Mesendoderm (in vitro differentiated cells): Measurements from ENCODE around the gene EEF1AKMT4.

Source experiments
- DNase-seq: peaks from one replicate; pipeline ENCODE4 v3.0.0; 2013
- H2AK5ac ChIP-seq: 2 replicates; pipeline ENCODE4 v1.6.1; 2013; ENCODE audit warnings: low read length, inconsistent platforms
- H2BK120ac ChIP-seq: 2 replicates; pipeline ENCODE4 v1.6.1; 2013; ENCODE audit warnings: low read depth, mild to moderate bottlenecking, low read length, moderate library complexity, mixed read lengths
- H2BK15ac ChIP-seq: replicated peaks from 2 replicates; pipeline ENCODE4 v1.6.1; 2013; ENCODE audit warnings: low read depth, mild to moderate bottlenecking, moderate library complexity
- H2BK5ac ChIP-seq: 2 replicates; pipeline ENCODE4 v1.6.1; 2013; ENCODE audit warnings: low read length, inconsistent platforms
- H3K18ac ChIP-seq: 2 replicates; pipeline ENCODE4 v1.6.1; 2013; ENCODE audit warnings: mild to moderate bottlenecking, low read length, mixed read lengths
- H3K23ac ChIP-seq: one replicate; pipeline ENCODE4 v1.6.1; 2013; ENCODE audit warnings: low read length
- H3K27ac ChIP-seq: 2 replicates; pipeline ENCODE4 v1.5.1; 2013; ENCODE audit warnings: low read depth, mild to moderate bottlenecking, inconsistent platforms, low read length, moderate library complexity
- H3K27me3 ChIP-seq: 2 replicates; pipeline ENCODE4 v1.6.1; 2013; ENCODE audit warnings: low read length, control low read depth, mild to moderate bottlenecking, inconsistent platforms; ENCODE audit not compliant: insufficient read depth, poor library complexity
- H3K36me3 ChIP-seq: 2 replicates; pipeline ENCODE4 v1.6.1; 2013; ENCODE audit warnings: low read length, inconsistent platforms; ENCODE audit not compliant: control insufficient read depth, insufficient read depth
- H3K4ac ChIP-seq: one replicate; pipeline ENCODE4 v1.6.1; 2013; ENCODE audit warnings: low read depth, mild to moderate bottlenecking, low read length, moderate library complexity
- H3K4me1 ChIP-seq: 2 replicates; pipeline ENCODE4 v1.6.1; 2013; ENCODE audit warnings: low read depth, low read length, inconsistent platforms; ENCODE audit not compliant: control insufficient read depth
- H3K4me2 ChIP-seq: 2 replicates; pipeline ENCODE4 v1.6.1; 2013; ENCODE audit warnings: low read length
- H3K4me3 ChIP-seq: 2 replicates; pipeline ENCODE4 v1.5.1; 2013; ENCODE audit warnings: mild to moderate bottlenecking, low read length
- H3K56ac ChIP-seq: one replicate; pipeline ENCODE4 v1.6.1; 2013; ENCODE audit warnings: low read length
- H3K79me1 ChIP-seq: 2 replicates; pipeline ENCODE4 v1.6.1; 2013; ENCODE audit warnings: low read length, inconsistent platforms
- H3K79me2 ChIP-seq: 2 replicates; pipeline ENCODE4 v1.6.1; 2013; ENCODE audit warnings: mild to moderate bottlenecking, low read length; ENCODE audit not compliant: control insufficient read depth, insufficient read depth
- H3K9ac ChIP-seq: 2 replicates; pipeline ENCODE4 v1.6.1; 2013; ENCODE audit warnings: low read length, inconsistent platforms
- H4K5ac ChIP-seq: one replicate; pipeline ENCODE4 v1.6.1; 2013; ENCODE audit warnings: low read length
- H4K8ac ChIP-seq: one replicate; pipeline ENCODE4 v1.6.1; 2013; ENCODE audit warnings: low read depth, mild to moderate bottlenecking, control low read depth, low read length, moderate library complexity
- WGBS: extraction: QIAGEN DNeasy Blood & Tissue Kit; methylation state at CpG from one replicate; pipeline ENCODE4 v1.1.7; 2013; ENCODE audit warnings: low lambda C conversion rate, missing lambda C conversion rate; ENCODE audit not compliant: insufficient coverage; ENCODE audit errors: extremely low coverage; 5-methylcytosine and 5-hydroxymethylcytosine counted together

The EEF1AKMT4 gene

DNA sequence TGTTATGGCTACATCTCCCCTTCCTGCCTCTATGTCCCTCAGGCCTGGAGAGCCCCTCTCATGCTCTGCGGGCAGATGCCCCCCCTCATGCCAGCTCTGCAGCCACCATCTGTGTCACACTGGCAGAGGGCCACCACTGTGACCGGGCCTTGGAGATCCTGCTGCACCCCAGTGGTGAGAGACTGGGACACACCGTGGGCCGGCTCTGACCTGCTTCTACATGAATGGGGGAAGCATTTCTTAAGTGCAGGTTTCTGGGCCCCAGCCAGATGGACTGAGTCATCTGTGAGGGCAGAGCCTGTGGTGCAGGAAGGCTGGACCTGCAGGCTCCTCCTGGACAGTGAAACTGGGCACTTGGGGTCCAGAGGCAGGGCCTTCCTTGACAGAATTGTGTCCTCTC is 15.2 kb upstream of the EEF1AKMT4 start:
- no peak for DNase-seq
- Histone ChIP-seq H3K27ac (no peak overlapping the region), H3K4me3 (no peak overlapping the region), H2BK120ac (no peak overlapping the region), H4K5ac (no peak overlapping the region), H4K8ac (no peak overlapping the region), H3K18ac (no peak overlapping the region), H3K4me1 (no peaks in the 10 kb centered on the region), H3K27me3 (peaks cover 34% of the 10 kb centered on the region), H3K4me2 (no peak overlapping the region), H2BK15ac (no peak overlapping the region), H3K9ac (no peak overlapping the region), H3K36me3 (no peaks in the 10 kb centered on the region), H3K4ac (no peak overlapping the region), H3K79me2 (no peaks in the 10 kb centered on the region), H3K23ac (no peak overlapping the region), H2AK5ac (no peak overlapping the region), H3K56ac (no peak overlapping the region), H3K79me1 (no peaks in the 10 kb centered on the region), H2BK5ac (no peak overlapping the region)
- no CpG with 5 or more reads among the region's 4 CpGs for WGBS

DNA sequence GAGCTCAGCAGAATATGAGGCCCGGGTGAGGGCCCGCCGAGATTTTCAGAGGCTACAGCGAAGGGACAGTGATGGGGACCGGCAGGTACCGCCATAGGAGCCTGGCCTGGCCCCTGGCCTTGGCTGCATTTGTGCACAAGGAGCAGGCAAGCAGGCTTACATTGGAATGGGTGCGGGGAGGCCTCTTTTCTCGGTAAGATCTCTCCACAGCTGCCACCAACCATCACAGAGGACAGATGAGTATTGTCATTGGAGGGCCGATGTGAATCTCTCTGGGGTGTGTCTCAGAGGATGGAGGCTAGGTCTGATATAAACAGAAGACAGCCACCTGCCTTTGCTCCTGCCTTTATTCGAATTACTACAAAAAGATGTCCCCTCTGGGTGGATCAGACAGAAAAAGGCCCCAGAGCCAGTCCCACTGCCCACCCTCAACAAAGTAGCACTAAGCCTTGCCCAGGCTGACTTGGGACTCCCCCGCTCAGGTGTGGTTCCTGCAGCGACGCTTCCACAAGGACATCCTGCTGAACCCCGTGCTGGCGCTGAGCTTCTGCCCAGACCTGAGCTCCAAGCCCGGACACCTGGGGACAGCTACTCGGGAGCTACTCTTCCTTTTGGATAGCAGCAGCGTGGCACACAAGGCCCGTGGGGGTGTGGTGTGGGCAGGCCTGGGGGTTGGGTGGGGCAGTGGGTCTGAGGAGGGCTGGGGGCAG is 14.6 kb upstream of the EEF1AKMT4 start:
- no peak overlapping the region for H4K8ac ChIP-seq
- WGBS: no CpG with 5 or more reads among the region's 19 CpGs
- H3K27ac ChIP-seq: no peak overlapping the region
- no peak overlapping the region for H4K5ac ChIP-seq
- H3K79me1 ChIP-seq: no peaks in the 10 kb centered on the region
- no peaks in the 10 kb centered on the region for H3K4me1 ChIP-seq
- no peak overlapping the region for H3K4ac ChIP-seq
- no peak overlapping the region for H3K56ac ChIP-seq
- H3K18ac ChIP-seq: no peak overlapping the region
- no peak for DNase-seq
- H3K23ac ChIP-seq: no peak overlapping the region
- H3K9ac ChIP-seq: no peak overlapping the region
- H2BK120ac ChIP-seq: no peak overlapping the region
- H2AK5ac ChIP-seq: no peak overlapping the region
- H2BK5ac ChIP-seq: no peak overlapping the region
- no peak overlapping the region for H3K4me2 ChIP-seq
- no peaks in the 10 kb centered on the region for H3K36me3 ChIP-seq
- no peak overlapping the region for H3K4me3 ChIP-seq
- peaks cover 30% of the 10 kb centered on the region for H3K27me3 ChIP-seq
- H3K79me2 ChIP-seq: no peaks in the 10 kb centered on the region
- H2BK15ac ChIP-seq: no peak overlapping the region

DNA sequence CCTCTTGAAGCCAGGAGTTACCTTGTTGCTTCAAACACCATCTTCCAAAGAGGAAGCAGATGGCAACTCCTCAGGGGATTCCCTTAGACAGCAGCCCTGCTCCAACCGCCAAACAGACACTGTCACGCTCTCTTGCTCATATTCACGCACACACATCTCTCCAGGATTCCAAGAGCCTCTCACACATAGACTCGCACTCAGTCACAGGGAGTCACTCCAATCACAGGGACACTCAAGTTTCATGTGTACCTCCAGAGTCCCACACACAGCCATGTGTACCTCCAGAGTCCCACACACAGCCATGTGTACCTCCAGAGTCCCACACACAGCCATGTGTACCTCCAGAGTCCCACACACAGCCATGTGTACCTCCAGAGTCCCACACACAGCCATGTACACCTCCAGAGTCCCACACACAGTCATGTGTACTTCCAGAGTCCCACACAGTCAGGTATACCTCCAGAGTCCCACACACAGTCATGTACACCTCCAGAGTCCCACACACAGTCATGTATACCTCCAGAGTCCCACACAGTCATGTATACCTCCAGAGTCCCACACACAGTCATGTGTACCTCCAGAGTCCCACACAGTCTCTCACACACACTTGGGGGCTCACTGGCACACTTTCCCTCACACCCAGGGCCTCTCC is 14.0 kb upstream of the EEF1AKMT4 start:
- H3K4ac ChIP-seq: no peak overlapping the region
- H3K56ac ChIP-seq: no peak overlapping the region
- H3K36me3 ChIP-seq: no peaks in the 10 kb centered on the region
- no peak overlapping the region for H2BK15ac ChIP-seq
- H3K79me1 ChIP-seq: no peaks in the 10 kb centered on the region
- no peak overlapping the region for H4K8ac ChIP-seq
- no peak overlapping the region for H3K4me2 ChIP-seq
- no peak overlapping the region for H3K27ac ChIP-seq
- H2BK120ac ChIP-seq: no peak overlapping the region
- WGBS: no CpG with 5 or more reads among the region's 4 CpGs
- no peak overlapping the region for H3K23ac ChIP-seq
- no peak for DNase-seq
- H2AK5ac ChIP-seq: no peak overlapping the region
- H3K4me3 ChIP-seq: no peak overlapping the region
- H3K79me2 ChIP-seq: no peaks in the 10 kb centered on the region
- peaks cover 23% of the 10 kb centered on the region for H3K27me3 ChIP-seq
- no peaks in the 10 kb centered on the region for H3K4me1 ChIP-seq
- H3K18ac ChIP-seq: no peak overlapping the region
- no peak overlapping the region for H3K9ac ChIP-seq
- no peak overlapping the region for H2BK5ac ChIP-seq
- no peak overlapping the region for H4K5ac ChIP-seq

- no peaks in the 10 kb centered on the region for H3K36me3 ChIP-seq
- H3K23ac ChIP-seq: no peak overlapping the region
- H3K79me2 ChIP-seq: no peaks in the 10 kb centered on the region
- no CpG with 5 or more reads among the region's 14 CpGs for WGBS
- no peak overlapping the region for H3K9ac ChIP-seq
- H3K4me1 ChIP-seq: no peaks in the 10 kb centered on the region
- H4K5ac ChIP-seq: no peak overlapping the region
- H3K4ac ChIP-seq: no peak overlapping the region
- H3K18ac ChIP-seq: no peak overlapping the region
- peaks cover 18% of the 10 kb centered on the region for H3K27me3 ChIP-seq
- H3K56ac ChIP-seq: no peak overlapping the region
- no peak overlapping the region for H4K8ac ChIP-seq
- no peak overlapping the region for H2BK5ac ChIP-seq
- peak; percentile 55 for DNase-seq
- no peak overlapping the region for H2BK120ac ChIP-seq
- H3K79me1 ChIP-seq: no peaks in the 10 kb centered on the region
- H2BK15ac ChIP-seq: no peak overlapping the region
- no peak overlapping the region for H3K27ac ChIP-seq
- no peak overlapping the region for H3K4me2 ChIP-seq
- H3K4me3 ChIP-seq: no peak overlapping the region
- H2AK5ac ChIP-seq: no peak overlapping the region
These were observed 13.4 kb upstream of the EEF1AKMT4 start for GRCh38 chr3:184236033-184236410.

- Histone ChIP-seq H3K23ac (no peak overlapping the region), H3K18ac (no peak overlapping the region), H3K4me1 (no peaks in the 10 kb centered on the region), H3K56ac (no peak overlapping the region), H3K79me1 (no peaks in the 10 kb centered on the region), H2BK120ac (no peak overlapping the region), H2BK15ac (no peak overlapping the region), H3K4me3 (no peak overlapping the region), H3K27me3 (peaks cover 12% of the 10 kb centered on the region), H3K4ac (no peak overlapping the region), H2AK5ac (no peak overlapping the region), H3K36me3 (no peaks in the 10 kb centered on the region), H3K4me2 (no peak overlapping the region), H3K79me2 (no peaks in the 10 kb centered on the region), H3K9ac (no peak overlapping the region), H4K8ac (no peak overlapping the region), H3K27ac (no peak overlapping the region), H4K5ac (no peak overlapping the region), H2BK5ac (no peak overlapping the region)
- no peak for DNase-seq
- WGBS: no CpG with 5 or more reads among the region's 3 CpGs
These were observed 12.8 kb upstream of the EEF1AKMT4 start for GRCh38 chr3:184236636-184237035.

- Histone ChIP-seq H2BK5ac (no peak overlapping the region), H3K23ac (no peak overlapping the region), H3K4me1 (no peaks in the 10 kb centered on the region), H3K79me1 (no peaks in the 10 kb centered on the region), H3K4me2 (no peak overlapping the region), H2BK120ac (no peak overlapping the region), H2BK15ac (no peak overlapping the region), H4K8ac (no peak overlapping the region), H3K27ac (no peak overlapping the region), H3K27me3 (peaks cover 6% of the 10 kb centered on the region), H3K36me3 (no peaks in the 10 kb centered on the region), H3K79me2 (no peaks in the 10 kb centered on the region), H3K4me3 (no peak overlapping the region), H3K56ac (no peak overlapping the region), H3K4ac (no peak overlapping the region), H3K9ac (no peak overlapping the region), H4K5ac (no peak overlapping the region), H2AK5ac (no peak overlapping the region), H3K18ac (no peak overlapping the region)
- no peak for DNase-seq
- WGBS: no CpG with 5 or more reads among the region's 7 CpGs
These were observed 12.3 kb upstream of the EEF1AKMT4 start for GRCh38 chr3:184237211-184237610.
